ENCODE results near the gene NTF3.

The NTF3 gene

DNA sequence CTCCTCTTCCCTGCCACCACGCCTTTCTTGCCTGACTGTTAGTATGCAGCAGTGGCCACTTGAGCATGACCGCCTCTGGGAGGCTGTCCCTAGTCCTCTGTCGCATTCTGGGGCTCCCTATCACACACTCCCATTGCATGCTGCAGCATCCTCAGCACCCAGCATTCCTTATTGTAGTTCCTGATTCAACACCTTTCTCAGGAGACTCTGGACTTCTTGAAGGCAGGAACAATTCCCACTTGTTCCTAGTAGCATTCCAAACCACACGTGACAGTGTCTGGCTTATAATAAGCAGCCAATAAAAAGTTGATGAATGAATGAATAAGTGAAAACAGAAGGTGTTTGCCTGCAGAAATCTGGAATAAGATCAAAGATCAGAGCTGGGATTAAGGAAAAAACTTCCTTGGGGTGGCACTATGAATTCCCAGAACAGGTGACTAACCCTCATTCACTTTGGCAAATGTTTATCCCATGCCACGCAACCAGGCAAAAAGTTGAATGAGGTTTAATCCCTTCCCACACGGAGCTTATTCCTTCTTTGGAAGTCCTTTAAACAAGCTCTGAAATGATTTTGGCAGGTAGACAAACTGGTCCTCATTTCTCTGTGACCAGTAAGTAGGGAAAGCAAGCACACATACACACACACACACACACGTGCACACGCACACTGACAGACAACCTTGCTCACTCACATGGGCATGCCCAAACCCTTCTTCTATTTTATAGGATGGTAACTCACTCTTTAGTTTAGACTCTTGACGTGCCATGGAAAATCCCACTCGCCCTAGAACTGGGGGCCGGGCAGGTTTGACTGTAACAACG is 26.5 kb downstream of the NTF3 start:
- no peak overlapping the region for H3K4me3 ChIP-seq (ENCODE audit: low read length)
- peak; percentile 18 for DNase-seq (ENCODE audit: low read depth)
- TF ChIP-seq, protein P1, sequence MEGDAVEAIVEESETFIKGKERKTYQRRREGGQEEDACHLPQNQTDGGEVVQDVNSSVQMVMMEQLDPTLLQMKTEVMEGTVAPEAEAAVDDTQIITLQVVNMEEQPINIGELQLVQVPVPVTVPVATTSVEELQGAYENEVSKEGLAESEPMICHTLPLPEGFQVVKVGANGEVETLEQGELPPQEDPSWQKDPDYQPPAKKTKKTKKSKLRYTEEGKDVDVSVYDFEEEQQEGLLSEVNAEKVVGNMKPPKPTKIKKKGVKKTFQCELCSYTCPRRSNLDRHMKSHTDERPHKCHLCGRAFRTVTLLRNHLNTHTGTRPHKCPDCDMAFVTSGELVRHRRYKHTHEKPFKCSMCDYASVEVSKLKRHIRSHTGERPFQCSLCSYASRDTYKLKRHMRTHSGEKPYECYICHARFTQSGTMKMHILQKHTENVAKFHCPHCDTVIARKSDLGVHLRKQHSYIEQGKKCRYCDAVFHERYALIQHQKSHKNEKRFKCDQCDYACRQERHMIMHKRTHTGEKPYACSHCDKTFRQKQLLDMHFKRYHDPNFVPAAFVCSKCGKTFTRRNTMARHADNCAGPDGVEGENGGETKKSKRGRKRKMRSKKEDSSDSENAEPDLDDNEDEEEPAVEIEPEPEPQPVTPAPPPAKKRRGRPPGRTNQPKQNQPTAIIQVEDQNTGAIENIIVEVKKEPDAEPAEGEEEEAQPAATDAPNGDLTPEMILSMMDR (conservative IDR thresholded peaks at IDR 0.05; ENCODE audit: low read length) = no peak

DNA sequence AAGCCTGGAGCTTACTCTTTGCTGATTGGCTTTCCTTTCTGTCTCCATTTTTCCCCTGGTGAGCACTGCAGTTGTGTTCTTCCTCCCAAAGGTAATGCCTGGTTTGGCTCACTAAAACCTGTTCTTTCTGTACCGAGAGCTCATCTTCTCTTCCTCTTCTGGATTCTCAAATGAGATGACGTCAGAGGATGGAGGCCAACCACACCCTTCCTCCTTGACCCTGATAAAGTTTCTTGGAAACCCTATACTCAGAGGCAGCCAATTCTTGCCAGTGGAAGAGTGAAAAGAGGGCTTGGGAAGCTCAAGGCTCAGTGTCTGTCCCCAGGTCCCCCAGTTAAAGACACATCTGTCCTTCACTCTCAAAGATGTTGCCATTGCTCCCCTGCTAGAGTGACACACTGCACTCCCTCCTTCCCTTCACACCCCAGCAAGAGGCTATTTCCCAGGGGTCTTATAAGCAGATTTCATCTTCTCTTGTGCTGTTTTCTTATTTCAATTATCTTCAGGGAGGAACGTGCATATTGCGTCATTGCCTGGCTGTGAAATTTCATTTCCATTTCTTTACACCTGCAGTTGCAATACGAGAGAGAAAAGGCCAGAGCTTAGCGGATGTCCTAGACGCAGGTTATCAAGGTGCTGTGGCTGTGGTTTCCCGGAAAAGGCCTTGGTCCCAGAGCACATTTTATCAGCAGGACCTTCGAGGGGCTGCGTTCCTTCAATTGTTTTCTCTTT is 27.3 kb downstream of the NTF3 start:
- no peak for DNase-seq (ENCODE audit: low read depth)
- TF ChIP-seq, protein P1 (conservative IDR thresholded peaks at IDR 0.05; ENCODE audit: low read length) = no peak
- H3K4me3 ChIP-seq (ENCODE audit: low read length) = no peak overlapping the region

DNA sequence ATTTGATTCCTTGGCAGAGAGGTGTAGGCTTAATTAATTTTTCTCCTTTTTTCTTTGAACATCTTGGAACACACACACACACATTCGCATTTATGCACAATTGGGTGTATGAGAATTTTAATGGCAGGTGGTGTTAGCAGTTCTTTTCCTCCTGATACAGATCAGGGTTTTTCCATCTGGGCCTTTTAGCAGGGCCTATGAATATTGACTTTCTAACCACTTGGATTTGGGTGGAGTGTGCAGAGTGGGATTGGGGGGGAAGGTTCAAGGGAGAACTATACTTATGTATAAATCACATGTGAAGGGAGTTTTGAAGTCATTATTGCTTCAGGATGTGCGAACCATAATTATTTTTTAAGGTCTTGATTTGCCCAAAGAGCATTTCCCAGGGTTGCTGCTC is 28.9 kb downstream of the NTF3 start:
- no peak overlapping the region for H3K4me3 ChIP-seq (ENCODE audit: low read length)
- TF ChIP-seq, protein P1 (conservative IDR thresholded peaks at IDR 0.05; ENCODE audit: low read length) = no peak
- DNase-seq (ENCODE audit: low read depth) = no peak

DNA sequence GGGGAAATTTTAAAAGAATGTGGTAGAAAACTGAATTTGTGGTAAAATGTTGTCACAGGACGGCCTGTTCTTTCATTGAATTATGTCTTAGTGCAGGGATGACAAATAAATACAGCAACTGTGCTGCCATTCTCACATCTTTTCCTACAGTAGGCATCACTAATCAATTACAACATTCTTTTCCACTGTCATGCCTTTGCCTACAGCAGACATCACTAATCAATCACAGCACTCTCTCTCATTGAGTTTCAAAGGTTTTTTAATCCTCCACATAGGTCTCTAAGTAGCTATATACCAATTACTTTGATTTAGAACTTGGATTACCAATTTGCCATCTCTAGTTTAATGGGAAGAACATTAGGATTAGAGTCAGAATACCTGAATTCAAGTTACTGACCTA is 30.1 kb downstream of the NTF3 start:
- DNase-seq (ENCODE audit: low read depth) = peak; percentile 62
- TF ChIP-seq, protein P1 (conservative IDR thresholded peaks at IDR 0.05; ENCODE audit: low read length) = no peak
- no peak overlapping the region for H3K4me3 ChIP-seq (ENCODE audit: low read length)

DNA sequence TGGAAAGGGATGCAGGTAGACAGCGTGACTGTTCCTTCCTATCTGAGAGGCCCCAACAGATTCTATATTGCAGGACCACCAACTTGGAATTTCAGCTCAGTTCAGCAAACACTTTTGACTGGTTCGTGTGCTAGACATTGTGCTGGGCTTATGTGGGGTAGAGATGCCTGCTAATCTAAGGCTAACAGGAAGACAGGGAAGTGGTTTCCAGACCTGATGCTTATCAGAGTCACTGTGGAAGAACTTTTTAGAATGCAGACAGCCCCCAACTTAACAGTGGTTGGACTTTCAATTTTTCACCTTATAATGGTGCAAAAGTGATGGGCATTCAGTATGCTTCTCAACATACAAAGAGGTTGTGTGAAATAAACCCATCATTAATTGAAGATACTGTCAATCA is 32.2 kb downstream of the NTF3 start:
- DNase-seq (ENCODE audit: low read depth) = no peak
- H3K4me3 ChIP-seq (ENCODE audit: low read length) = no peak overlapping the region
- TF ChIP-seq, protein P1 (conservative IDR thresholded peaks at IDR 0.05; ENCODE audit: low read length) = no peak

DNA sequence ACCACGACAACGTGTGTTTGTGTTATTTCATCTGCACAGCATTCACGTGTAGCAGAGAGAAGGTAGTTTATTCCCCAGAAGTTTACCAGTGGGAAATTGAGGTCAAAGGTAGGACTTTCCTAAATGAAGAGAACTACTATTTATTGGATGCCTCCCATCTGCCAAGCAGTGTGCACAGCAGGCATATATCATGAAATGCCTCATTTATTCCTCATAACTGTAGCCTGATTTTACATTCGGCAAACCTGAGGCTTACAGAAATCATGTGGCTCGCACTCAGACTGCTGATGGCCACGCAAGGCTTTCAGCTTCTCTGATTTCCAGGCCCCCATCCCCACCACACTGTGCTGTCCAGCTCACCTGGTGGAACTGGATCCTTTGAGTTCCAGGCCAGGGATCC is 33.5 kb downstream of the NTF3 start:
- TF ChIP-seq, protein P1 (conservative IDR thresholded peaks at IDR 0.05; ENCODE audit: low read length) = no peak
- no peak overlapping the region for H3K4me3 ChIP-seq (ENCODE audit: low read length)
- no peak for DNase-seq (ENCODE audit: low read depth)

Measured in AG10803 (cell line).